Liver (tissue), 3 donors: ENCODE measurements around the gene CATSPER3.

ENCODE experiments used
- CTCF ChIP-seq: fragments of 150-350 bp; IDR thresholded peaks from 2 replicates; pipeline ENCODE4 v1.5.1; 2017; ENCODE audit warnings: improper control_type of control experiment, low read depth, low read length; ENCODE audit not compliant: missing input control
- JUND ChIP-seq, 2 donors: IDR thresholded peaks; 2 replicates each; pipeline ENCODE4 v1.6.1; 2016; ENCODE audit warnings: antibody characterized with exemption in 2 of 2
- RAD21 ChIP-seq, 2 donors: IDR thresholded peaks; 2 replicates each; pipeline ENCODE4 v1.6.1; 2016; ENCODE audit warnings: antibody characterized with exemption in 2 of 2, mild to moderate bottlenecking in 2 of 2
- TF ChIP-seq, protein P1 (sequence below): IDR thresholded peaks from 2 replicates; pipeline ENCODE4 v1.6.1; 2016; ENCODE audit warnings: antibody characterized with exemption, mild to moderate bottlenecking
- donor health status: healthy.
- donor health status: healthy.

DNA sequence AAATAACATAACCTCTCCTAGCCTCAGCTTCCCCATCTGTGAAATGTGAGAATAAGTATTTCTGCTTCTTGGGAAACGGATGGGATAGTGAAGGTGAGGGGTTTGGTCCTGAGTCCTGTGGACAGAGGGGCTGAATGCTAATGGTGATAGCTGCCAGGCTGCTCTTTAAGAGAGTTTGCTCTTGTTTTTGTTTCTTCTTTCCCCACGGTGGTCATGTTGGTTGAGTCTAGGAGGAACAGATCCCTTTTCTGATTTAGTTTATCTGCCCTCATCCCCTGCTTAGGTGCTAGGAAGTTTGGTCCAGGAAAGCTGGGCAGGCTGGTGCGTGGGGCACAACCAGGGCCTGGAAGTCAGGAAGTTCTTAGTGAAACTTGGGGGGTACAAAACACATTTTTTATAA is 74.0 kb downstream of the CATSPER3 start:
- TF ChIP-seq CTCF (no peak), RAD21 (IDR thresholded peaks at IDR 0.05) (no peak), JUND (IDR thresholded peaks at IDR 0.05) (no peak)
- TF ChIP-seq, protein P1, sequence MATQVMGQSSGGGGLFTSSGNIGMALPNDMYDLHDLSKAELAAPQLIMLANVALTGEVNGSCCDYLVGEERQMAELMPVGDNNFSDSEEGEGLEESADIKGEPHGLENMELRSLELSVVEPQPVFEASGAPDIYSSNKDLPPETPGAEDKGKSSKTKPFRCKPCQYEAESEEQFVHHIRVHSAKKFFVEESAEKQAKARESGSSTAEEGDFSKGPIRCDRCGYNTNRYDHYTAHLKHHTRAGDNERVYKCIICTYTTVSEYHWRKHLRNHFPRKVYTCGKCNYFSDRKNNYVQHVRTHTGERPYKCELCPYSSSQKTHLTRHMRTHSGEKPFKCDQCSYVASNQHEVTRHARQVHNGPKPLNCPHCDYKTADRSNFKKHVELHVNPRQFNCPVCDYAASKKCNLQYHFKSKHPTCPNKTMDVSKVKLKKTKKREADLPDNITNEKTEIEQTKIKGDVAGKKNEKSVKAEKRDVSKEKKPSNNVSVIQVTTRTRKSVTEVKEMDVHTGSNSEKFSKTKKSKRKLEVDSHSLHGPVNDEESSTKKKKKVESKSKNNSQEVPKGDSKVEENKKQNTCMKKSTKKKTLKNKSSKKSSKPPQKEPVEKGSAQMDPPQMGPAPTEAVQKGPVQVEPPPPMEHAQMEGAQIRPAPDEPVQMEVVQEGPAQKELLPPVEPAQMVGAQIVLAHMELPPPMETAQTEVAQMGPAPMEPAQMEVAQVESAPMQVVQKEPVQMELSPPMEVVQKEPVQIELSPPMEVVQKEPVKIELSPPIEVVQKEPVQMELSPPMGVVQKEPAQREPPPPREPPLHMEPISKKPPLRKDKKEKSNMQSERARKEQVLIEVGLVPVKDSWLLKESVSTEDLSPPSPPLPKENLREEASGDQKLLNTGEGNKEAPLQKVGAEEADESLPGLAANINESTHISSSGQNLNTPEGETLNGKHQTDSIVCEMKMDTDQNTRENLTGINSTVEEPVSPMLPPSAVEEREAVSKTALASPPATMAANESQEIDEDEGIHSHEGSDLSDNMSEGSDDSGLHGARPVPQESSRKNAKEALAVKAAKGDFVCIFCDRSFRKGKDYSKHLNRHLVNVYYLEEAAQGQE = no peak
